Skin epidermis (tissue), 12 donors: ENCODE measurements around the gene ALOXE3.

Experiments used
- H3K27ac ChIP-seq, 21 experiments: fragments of 200-600 bp; sonication (generic) in 11 of 21; one replicate each; pipeline ENCODE4 v1.5.0; 2020; ENCODE audit warnings: mild to moderate bottlenecking in 3 of 21, inconsistent platforms in 2 of 21, moderate library complexity in 2 of 21
- H3K4me3 ChIP-seq, 7 experiments: fragments of 200-600 bp; sonication (generic) in 2 of 7; one replicate each; pipeline ENCODE4 v1.5.0; 2020; ENCODE audit warnings: inconsistent platforms in 2 of 7, mild to moderate bottlenecking in 2 of 7, moderate library complexity in 1 of 7

Gene ALOXE3

GRCh38 chr17:8155231-8155995 is 37.1 kb upstream of the ALOXE3 start:
- H3K27ac ChIP-seq, result peak overlapping the region; percentile 78 to 100 (median 95)
- peak overlapping the region; percentile 43 to 96 (median 57) for H3K4me3 ChIP-seq

GRCh38 chr17:8154608-8155155 is 36.4 kb upstream of the ALOXE3 start:
- Histone ChIP-seq H3K4me3 (peak overlapping the region; percentile 43 to 96 (median 57)), H3K27ac (peak overlapping the region; percentile 78 to 100 (median 95))

GRCh38 chr17:8153957-8154607 is 35.8 kb upstream of the ALOXE3 start:
- Histone ChIP-seq H3K27ac (peak overlapping the region in 20 of 21 experiments; percentile 78 to 100 (median 95)), H3K4me3 (peak overlapping the region; percentile 43 to 96 (median 57))

- Histone ChIP-seq H3K4me3 (peak overlapping the region; percentile 4 to 96 (median 43)), H3K27ac (peak overlapping the region in 20 of 21 experiments; percentile 69 to 100 (median 95))
Observed at GRCh38 chr17:8153525-8153956, 35.2 kb upstream of the ALOXE3 start.

GRCh38 chr17:8153031-8153451 is 34.7 kb upstream of the ALOXE3 start:
- H3K4me3 ChIP-seq, result peak overlapping the region in 3 of 7 experiments; percentile 1 to 96 (median 58)
- peak overlapping the region in 20 of 21 experiments; percentile 30 to 100 (median 95) for H3K27ac ChIP-seq

GRCh38 chr17:8152112-8152775 is 33.9 kb upstream of the ALOXE3 start, which contains the start of gene PER1:
TSS of gene PER1 (minus strand) at chr17:8152404. CDS start at chr17:8150706, 1,698 bp downstream.
- peak within 1 kb of the TSS; percentile 78 to 100 (median 95) for H3K27ac ChIP-seq
- peak within 1 kb of the TSS; percentile 47 to 96 (median 77) for H3K4me3 ChIP-seq

- Histone ChIP-seq H3K27ac (peak overlapping the region; percentile 78 to 100 (median 95)), H3K4me3 (peak overlapping the region; percentile 47 to 80 (median 61))
Observed at GRCh38 chr17:8151641-8152111, 33.4 kb upstream of the ALOXE3 start.

GRCh38 chr17:8151120-8151640 is 32.9 kb upstream of the ALOXE3 start:
- Histone ChIP-seq H3K27ac (peak overlapping the region; percentile 78 to 100 (median 95)), H3K4me3 (peak overlapping the region; percentile 47 to 80 (median 61))

- peak overlapping the region in 16 of 21 experiments; percentile 11 to 100 (median 96) for H3K27ac ChIP-seq
- H3K4me3 ChIP-seq, result peak overlapping the region in 6 of 7 experiments; percentile 55 to 80 (median 69)
Observed at GRCh38 chr17:8150194-8151119, 32.1 kb upstream of the ALOXE3 start.

GRCh38 chr17:8149419-8150193 is 31.3 kb upstream of the ALOXE3 start:
- Histone ChIP-seq H3K4me3 (no peak overlapping the region), H3K27ac (peak overlapping the region in 3 of 21 experiments; percentile 46 to 100 (median 98))

- no peak overlapping the region for H3K4me3 ChIP-seq
- peak overlapping the region in 3 of 21 experiments; percentile 10 to 100 (median 41) for H3K27ac ChIP-seq
Observed at GRCh38 chr17:8148560-8148959, 30.2 kb upstream of the ALOXE3 start.

GRCh38 chr17:8147805-8148404 is 29.6 kb upstream of the ALOXE3 start:
- Histone ChIP-seq H3K4me3 (no peak overlapping the region), H3K27ac (peak overlapping the region in 3 of 21 experiments; percentile 10 to 100 (median 41))

- Histone ChIP-seq H3K4me3 (no peak overlapping the region), H3K27ac (peak overlapping the region in 2 of 21 experiments; percentile 41 to 100)
Observed at GRCh38 chr17:8147141-8147804, 29.0 kb upstream of the ALOXE3 start.

GRCh38 chr17:8146381-8147140 is 28.2 kb upstream of the ALOXE3 start:
- H3K4me3 ChIP-seq, result no peak overlapping the region
- H3K27ac ChIP-seq, result peak overlapping the region in 2 of 21 experiments; percentile 15 to 41

GRCh38 chr17:8145811-8146210 is 27.5 kb upstream of the ALOXE3 start:
- peak overlapping the region in 1 of 21 experiments; percentile 15 for H3K27ac ChIP-seq
- no peak overlapping the region for H3K4me3 ChIP-seq
